Endothelial cell of umbilical vein (primary cell): Measurements from ENCODE around the gene CDH2. TPM values are rescaled to one million over a fixed set of nuclear protein-coding genes. Genes with fewer than 3 reads are reported as not detected.

Experiments used
- BruUV-seq: library from RNA; stranded (reverse); fragments of 400-500 nt; replicated peaks from 2 replicates; lab custom pipeline; 2021; lab: Mats Ljungman, UMichigan
- CTCF ChIA-PET: fragments of 300-600, 350-600 bp; sonication (Branson Sonifier 250); formaldehyde crosslinking; loops from one replicate; lab custom pipeline; 2021; ENCODE audit warnings: antibody characterized with exemption, inconsistent platforms; lab: Charles Lee
- POLR2A ChIA-PET: fragments of 300-600, 350-600 bp; sonication (Branson Sonifier 250); formaldehyde crosslinking; loops from one replicate; lab custom pipeline; 2021; ENCODE audit warnings: antibody characterized with exemption, inconsistent platforms; lab: Charles Lee
- DNase-seq: peaks from one replicate; pipeline ENCODE4 v3.0.0-alpha.2; 2011; ENCODE audit warnings: low read depth, low spot score
- FAIRE-seq: peaks from 2 replicates; lab custom pipeline; 2011; peaks lifted over from hg19 to GRCh38; lab: Jason Lieb, UNC
- H2AFZ ChIP-seq: 2 replicates; pipeline ENCODE4 v1.6.0; 2012; ENCODE audit warnings: low read depth, low read length, control low read depth, inconsistent platforms
- H3K27ac ChIP-seq: 2 replicates; pipeline ENCODE4 v1.5.1; 2011; ENCODE audit warnings: low read depth, mild to moderate bottlenecking, control low read depth, low read length, moderate library complexity; ENCODE audit not compliant: insufficient read depth
- H3K27me3 ChIP-seq, 2 experiments: 2 replicates each; pipeline versions ENCODE4 v1.6.0 to v1.6.1; 2011; ENCODE audit warnings: low read length in 2 of 2, mixed read lengths in 1 of 2; ENCODE audit not compliant: control insufficient read depth in 2 of 2, insufficient read depth in 2 of 2
- H3K36me3 ChIP-seq, 2 experiments: 2 replicates in 1 of 2; 3 replicates in 1 of 2; pipeline ENCODE4 v1.5.1; 2011; ENCODE audit warnings: low read length in 2 of 2, mild to moderate bottlenecking in 1 of 2, moderate library complexity in 1 of 2; ENCODE audit not compliant: control insufficient read depth in 2 of 2, insufficient read depth in 2 of 2; ENCODE audit errors: extremely low read depth in 1 of 2
- H3K4me1 ChIP-seq: 3 replicates; pipeline ENCODE4 v1.5.1; 2011; ENCODE audit warnings: mild to moderate bottlenecking, low read length; ENCODE audit not compliant: control insufficient read depth, insufficient read depth; ENCODE audit errors: extremely low read depth
- H3K4me2 ChIP-seq: 2 replicates; pipeline ENCODE4 v1.6.1; 2011; ENCODE audit warnings: low read length, control low read depth, mixed read lengths; ENCODE audit not compliant: insufficient read depth
- H3K4me3 ChIP-seq, 3 experiments: fragments of 200-600 bp in 1 of 3; sonication (generic), shearing (Covaris generic) in 1 of 3; replicated peaks in 1 of 3; 2 replicates each; pipeline ENCODE4 v1.5.1; 2011 to 2016; ENCODE audit warnings: control low read depth in 3 of 3, low read length in 3 of 3, mild to moderate bottlenecking in 2 of 3, inconsistent platforms in 1 of 3, low read depth in 1 of 3, moderate library complexity in 1 of 3; ENCODE audit not compliant: insufficient read depth in 1 of 3
- H3K79me2 ChIP-seq: 2 replicates; pipeline ENCODE4 v1.6.0; 2012; ENCODE audit warnings: low read length, inconsistent platforms; ENCODE audit not compliant: control insufficient read depth, insufficient read depth
- H3K9ac ChIP-seq: replicated peaks from 2 replicates; pipeline ENCODE3; 2011; ENCODE audit warnings: low read length, control low read depth; ENCODE audit not compliant: insufficient read depth; ENCODE audit errors: extremely low read depth
- H3K9me1 ChIP-seq: replicated peaks from 3 replicates; pipeline ENCODE4 v1.6.0; 2011; ENCODE audit warnings: mild to moderate bottlenecking, low read length; ENCODE audit not compliant: control insufficient read depth, insufficient read depth; ENCODE audit errors: extremely low read depth
- H3K9me3 ChIP-seq: replicated peaks from 2 replicates; pipeline ENCODE4 v1.5.1; 2012; ENCODE audit warnings: low read length, inconsistent platforms; ENCODE audit not compliant: control insufficient read depth, insufficient read depth
- H4K20me1 ChIP-seq: replicated peaks from 2 replicates; pipeline ENCODE3; 2011; ENCODE audit warnings: mild to moderate bottlenecking, low read length; ENCODE audit not compliant: control insufficient read depth, insufficient read depth; ENCODE audit errors: extremely low read depth
- CTCF ChIP-seq, 2 donors: IDR thresholded peaks; 1 replicate in 1 of 2; 2 replicates in 1 of 2; pipeline ENCODE4 v1.5.1; 2011; ENCODE audit warnings: low read length in 2 of 2, mild to moderate bottlenecking in 2 of 2, moderate library complexity in 2 of 2, control low read depth in 1 of 2, inconsistent platforms in 1 of 2, low read depth in 1 of 2; ENCODE audit not compliant: insufficient read depth in 1 of 2; ENCODE audit errors: extremely low read depth in 1 of 2
- EZH2 ChIP-seq: IDR thresholded peaks from 2 replicates; pipeline ENCODE4 v1.6.1; 2012; ENCODE audit warnings: borderline replicate concordance, low read depth, mild to moderate bottlenecking, moderate library complexity, low read length, inconsistent platforms; ENCODE audit not compliant: severe bottlenecking
- FOS ChIP-seq: IDR thresholded peaks from 2 replicates; pipeline ENCODE4 v1.6.1; 2011; ENCODE audit warnings: mild to moderate bottlenecking, low read length, moderate library complexity, borderline replicate concordance; ENCODE audit not compliant: insufficient read depth
- GATA2 ChIP-seq: IDR thresholded peaks from 2 replicates; pipeline ENCODE4 v1.7.0; 2011; ENCODE audit warnings: low read depth, mild to moderate bottlenecking, moderate library complexity, mixed read lengths, low read length; ENCODE audit not compliant: insufficient read length, insufficient read depth
- JUN ChIP-seq: IDR thresholded peaks from 2 replicates; pipeline ENCODE4 v1.6.1; 2011; ENCODE audit warnings: borderline replicate concordance, low read depth; ENCODE audit not compliant: insufficient read length, insufficient read depth
- MAX ChIP-seq: IDR thresholded peaks from 2 replicates; pipeline ENCODE4 v1.6.1; 2011; ENCODE audit not compliant: insufficient read depth, insufficient read length
- MYC ChIP-seq: IDR thresholded peaks from one replicate; pipeline ENCODE4 v1.6.1; 2011; ENCODE audit warnings: mild to moderate bottlenecking, low read depth, low read length
- POLR2A ChIP-seq: IDR thresholded peaks from 2 replicates; pipeline ENCODE4 v1.6.1; 2012; ENCODE audit warnings: low read depth, mild to moderate bottlenecking, control low read depth, low read length
- POLR2AphosphoS5 ChIP-seq: IDR thresholded peaks from 2 replicates; pipeline ENCODE4 v1.6.1; 2012; ENCODE audit warnings: low read depth, mild to moderate bottlenecking, control low read depth, low read length, moderate library complexity; ENCODE audit not compliant: insufficient read depth
- dilution Hi-C: fragments of 300-500 bp; cut with MboI; formaldehyde crosslinking; loops from one replicate; pipeline ENCODE4 v1.15.0; 2019; ENCODE audit warnings: low sequenced_read_pairs; ENCODE audit not compliant: extremely low pct_ligation_motif_present
- intact Hi-C: fragments of 100-400 bp; cut with micrococcal nuclease; formaldehyde crosslinking; loops from one replicate; pipeline ENCODE4 v1.10.0; 2022
- polyA plus RNA-seq, 4 experiments: library from polyadenylated mRNA; depleted of rRNA in 3 of 4; stranded (reverse) in 3 of 4; unstranded in 1 of 4; fragments of >200 nt; gene quantifications; 2 replicates each; pipeline versions ENCODE4 v1.2.1 to v1.2.3, GENCODE V29; 2011 to 2012; ENCODE audit warnings: missing spikeins in 1 of 4
- total RNA-seq: library from RNA; stranded (reverse); gene quantifications from 2 replicates; pipeline ENCODE4 v1.2.3, GENCODE V29; 2021

Gene CDH2
- total and polyA plus RNA-seq, 2 donors (not counting 3 experiments of a cell fraction or from before 2014, with no cell fraction given), result 37.6 to 59.5 TPM

- FAIRE-seq, result no peak
These were observed 48.3 kb downstream of the CDH2 start for GRCh38 chr18:28128659-28128980.

GRCh38 chr18:28127763-28128658 lies 48.9 kb downstream of the CDH2 start:
- FAIRE-seq, result no peak

More at GRCh38 chr18:28128659-28128980, 48.3 kb downstream of the CDH2 start:
- DNase-seq, result no peak
- Histone ChIP-seq H3K27ac (no peak overlapping the region), H3K4me3 (no peak overlapping the region), H3K9ac (no peak overlapping the region), H3K4me1 (no peaks in the 10 kb centered on the region), H3K9me1 (no peaks in the 10 kb centered on the region), H3K4me2 (no peak overlapping the region), H3K79me2 (peaks cover 23% of the 10 kb centered on the region), H3K27me3 (no peaks in the 10 kb centered on the region), H3K36me3 (no peaks in the 10 kb centered on the region), H3K9me3 (no peaks in the 10 kb centered on the region), H2AFZ (no peak overlapping the region), H4K20me1 (peaks cover 2% of the 10 kb centered on the region)
- CTCF ChIA-PET, result interaction anchor here (0.7 kb wide), 1 partner anchor 17 kb away, joined by 3 read pairs; no protein-coding TSS in a partner anchor
- BruUV-seq, result no TSS peak
- TF ChIP-seq EZH2, result no peak
- dilution Hi-C loops (no loop called here), intact Hi-C loops (no loop called here)
- POLR2A ChIA-PET, result interaction anchor here (0.7 kb wide), 1 partner anchor 202 kb away, joined by 3 read pairs; no protein-coding TSS in a partner anchor

More at GRCh38 chr18:28127763-28128658, 48.9 kb downstream of the CDH2 start:
- TF ChIP-seq MYC (no peak), JUN (no peak), CTCF (IDR thresholded peaks at IDR 0.05; ENCODE audit: extremely low read depth in 1 of 2, insufficient read depth in 1 of 2, low read depth in 1 of 2, low read length in 2 of 2) (no peak), FOS (no peak), POLR2A (no peak), EZH2 (no peak), GATA2 (no peak), POLR2AphosphoS5 (no peak), MAX (no peak)
- H3K27me3 ChIP-seq, result no peaks in the 10 kb centered on the region
- no peak overlapping the region for H2AFZ ChIP-seq
- H3K4me3 ChIP-seq, result no peak overlapping the region
- CTCF ChIA-PET, result interaction anchor here (0.7 kb wide), 1 partner anchor 18 kb away, joined by 3 read pairs; no protein-coding TSS in a partner anchor
- no peak overlapping the region for H3K9ac ChIP-seq
- dilution Hi-C loops, result no loop called here
- no peaks in the 10 kb centered on the region for H3K9me3 ChIP-seq
- BruUV-seq, result no TSS peak
- H3K36me3 ChIP-seq, result no peaks in the 10 kb centered on the region
- H3K4me2 ChIP-seq, result no peak overlapping the region
- no peaks in the 10 kb centered on the region for H3K9me1 ChIP-seq
- no peak for DNase-seq
- H3K79me2 ChIP-seq, result peaks cover 23% of the 10 kb centered on the region
- no peaks in the 10 kb centered on the region for H3K4me1 ChIP-seq
- intact Hi-C loops, result no loop called here
- H3K27ac ChIP-seq, result no peak overlapping the region
- H4K20me1 ChIP-seq, result peaks cover 2% of the 10 kb centered on the region
- POLR2A ChIA-PET, result interaction anchor here (0.7 kb wide), 1 partner anchor 201 kb away, joined by 3 read pairs; no protein-coding TSS in a partner anchor
